CD4-positive, alpha-beta T cell treated with Interleukin-10 for 1 hour (primary cell): ENCODE measurements around the gene CSNK1G3.

Source experiments
- DNase-seq: peaks from one replicate; pipeline ENCODE4 v3.0.0-alpha.2; 2020

CSNK1G3 gene

GRCh38 chr5:123651234-123651633, 139.3 kb downstream of the CSNK1G3 start:
- DNase-seq, result no peak

DNA sequence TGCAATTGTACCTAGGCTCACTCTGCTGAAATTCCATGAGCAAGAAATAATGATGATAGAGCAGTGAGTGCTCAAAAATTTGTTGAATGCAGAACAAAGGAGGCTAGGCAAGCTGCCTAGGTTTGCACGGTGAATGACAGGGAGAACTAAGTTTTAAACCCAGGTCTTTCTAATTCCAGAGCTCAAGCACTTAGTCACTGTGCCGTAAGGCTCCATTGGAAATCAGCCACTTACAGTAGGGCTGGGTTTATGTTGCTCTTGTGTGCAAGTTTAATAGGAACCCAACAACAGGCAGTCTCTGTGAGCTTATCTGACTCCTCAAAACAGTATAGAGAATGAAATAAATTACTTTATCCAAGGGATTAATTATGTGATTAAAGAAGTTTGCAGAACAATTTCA, 147.0 kb downstream of the CSNK1G3 start:
- DNase-seq, result no peak

GRCh38 chr5:123659495-123659894, 147.5 kb downstream of the CSNK1G3 start:
- no peak for DNase-seq

DNA sequence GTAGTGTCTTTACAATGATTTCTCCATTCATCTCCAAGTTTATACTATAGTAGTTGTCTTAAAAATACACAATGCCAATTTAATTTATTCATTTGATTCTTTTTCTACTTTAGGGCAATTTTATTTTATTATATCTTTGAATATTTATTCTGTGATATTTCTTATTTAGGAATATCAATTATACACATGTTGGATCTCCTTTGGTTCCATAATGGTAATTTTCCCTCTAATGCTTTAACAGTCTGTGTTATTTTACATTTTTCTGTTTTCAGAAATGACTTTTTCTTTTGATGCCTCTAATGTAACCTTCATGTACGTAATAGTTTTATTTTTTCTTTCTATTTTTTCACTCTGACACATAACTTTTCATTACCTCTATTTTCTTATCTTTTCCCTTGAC, 153.0 kb downstream of the CSNK1G3 start:
- no peak for DNase-seq

DNA sequence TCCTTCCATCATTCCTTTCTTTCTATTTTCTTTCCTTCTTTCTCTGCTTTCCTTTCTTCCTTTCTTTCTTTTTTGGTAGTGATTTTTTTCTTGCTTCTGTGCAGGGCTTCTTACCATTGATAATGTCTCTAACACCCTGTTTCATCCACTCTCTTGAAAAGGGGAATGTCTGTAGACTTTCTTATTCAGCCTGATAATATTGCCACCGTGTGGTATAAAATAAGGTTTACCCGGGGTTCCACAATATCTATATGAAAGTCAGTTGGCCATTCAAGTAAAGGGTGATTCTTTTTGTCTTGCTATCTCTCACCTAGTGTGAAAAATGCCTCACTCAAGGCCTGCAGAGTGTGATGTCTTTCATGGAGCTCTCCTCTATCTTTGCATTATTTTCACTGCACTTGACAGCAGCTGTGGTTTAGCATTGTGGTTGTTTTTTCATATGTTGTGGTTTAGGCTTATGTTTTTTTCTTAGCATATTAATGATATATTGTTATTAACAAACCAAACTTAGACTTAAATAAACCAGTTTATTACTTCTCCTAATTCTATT, 153.9 kb downstream of the CSNK1G3 start:
- no peak for DNase-seq
